ENCODE data around the gene ACYP1.
"Not testable (repeated sequence)": the region's sequence is repeated elsewhere in the genome, so short reads cannot be mapped to it uniquely, and the experiment has no call there.

The ACYP1 gene

GRCh38 chr14:75067765-75068164 is 3.9 kb upstream of the ACYP1 start:
- not testable (repeated sequence) for DNase-seq

DNA sequence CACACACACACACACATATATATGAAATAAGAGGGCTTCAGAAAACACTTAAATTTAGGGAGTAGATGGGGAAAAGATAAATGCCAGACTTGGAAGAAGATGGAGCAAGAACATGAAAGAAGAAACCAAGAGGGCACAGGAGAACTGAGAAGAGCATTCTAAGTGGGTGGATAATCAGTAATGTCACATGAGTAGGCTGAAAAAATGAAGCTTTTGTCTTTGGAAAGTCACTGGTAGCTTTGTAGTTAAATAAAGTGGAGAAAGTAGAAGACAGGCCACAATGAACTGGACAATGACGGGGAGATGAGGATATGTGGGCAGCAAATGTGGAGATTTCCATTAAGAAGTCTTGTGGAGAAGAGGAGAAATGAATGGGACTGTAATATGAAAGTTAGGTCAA is 3.4 kb upstream of the ACYP1 start:
- DNase-seq: no peak

- no peak for DNase-seq
Observed at GRCh38 chr14:75066691-75067090, 2.9 kb upstream of the ACYP1 start.

- no peak for DNase-seq
Observed at GRCh38 chr14:75064205-75064567, 362 bp upstream of the ACYP1 start.

- no peak for DNase-seq
Observed at GRCh38 chr14:75063013-75063412, 811 bp downstream of the ACYP1 start.

DNA sequence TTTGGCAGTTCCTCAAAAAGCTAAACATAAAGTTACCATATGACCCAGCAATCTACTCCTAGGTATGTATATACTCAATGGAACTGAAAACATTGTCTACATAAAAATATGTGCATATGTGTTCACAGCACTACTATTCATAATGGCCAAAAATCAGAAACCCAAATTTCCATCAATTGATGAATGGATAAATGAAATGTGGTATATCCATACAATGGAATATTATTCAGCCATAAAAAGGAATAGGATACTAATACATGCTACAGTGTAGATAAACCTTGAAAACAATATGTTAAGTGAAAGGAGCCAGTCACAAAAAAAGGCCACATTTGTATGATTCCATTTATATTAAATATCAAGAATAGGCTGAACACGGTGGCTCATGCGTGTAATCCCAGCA is 3.4 kb downstream of the ACYP1 start:
- no peak for DNase-seq

DNA sequence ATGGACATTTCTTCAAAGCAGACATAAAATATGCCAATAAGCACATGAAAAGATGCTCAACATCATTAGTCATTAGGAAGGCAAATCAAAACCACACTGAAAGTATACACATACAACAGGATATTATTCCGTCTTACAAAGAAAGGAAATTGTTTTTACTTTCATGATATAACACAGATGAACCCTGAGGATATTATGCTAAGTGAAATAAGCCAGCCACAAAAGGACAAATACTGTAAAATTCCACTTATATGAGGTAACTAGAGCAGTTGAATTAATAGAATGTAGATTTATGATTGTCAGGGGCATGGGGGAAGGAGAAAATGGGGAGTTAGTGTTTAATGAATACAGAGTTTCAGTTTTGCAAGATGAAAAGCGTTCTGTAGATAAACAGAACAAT is 4.2 kb downstream of the ACYP1 start:
- no peak for DNase-seq

- no peak for DNase-seq
Observed at GRCh38 chr14:75054421-75054820, 9.4 kb downstream of the ACYP1 start.

DNA sequence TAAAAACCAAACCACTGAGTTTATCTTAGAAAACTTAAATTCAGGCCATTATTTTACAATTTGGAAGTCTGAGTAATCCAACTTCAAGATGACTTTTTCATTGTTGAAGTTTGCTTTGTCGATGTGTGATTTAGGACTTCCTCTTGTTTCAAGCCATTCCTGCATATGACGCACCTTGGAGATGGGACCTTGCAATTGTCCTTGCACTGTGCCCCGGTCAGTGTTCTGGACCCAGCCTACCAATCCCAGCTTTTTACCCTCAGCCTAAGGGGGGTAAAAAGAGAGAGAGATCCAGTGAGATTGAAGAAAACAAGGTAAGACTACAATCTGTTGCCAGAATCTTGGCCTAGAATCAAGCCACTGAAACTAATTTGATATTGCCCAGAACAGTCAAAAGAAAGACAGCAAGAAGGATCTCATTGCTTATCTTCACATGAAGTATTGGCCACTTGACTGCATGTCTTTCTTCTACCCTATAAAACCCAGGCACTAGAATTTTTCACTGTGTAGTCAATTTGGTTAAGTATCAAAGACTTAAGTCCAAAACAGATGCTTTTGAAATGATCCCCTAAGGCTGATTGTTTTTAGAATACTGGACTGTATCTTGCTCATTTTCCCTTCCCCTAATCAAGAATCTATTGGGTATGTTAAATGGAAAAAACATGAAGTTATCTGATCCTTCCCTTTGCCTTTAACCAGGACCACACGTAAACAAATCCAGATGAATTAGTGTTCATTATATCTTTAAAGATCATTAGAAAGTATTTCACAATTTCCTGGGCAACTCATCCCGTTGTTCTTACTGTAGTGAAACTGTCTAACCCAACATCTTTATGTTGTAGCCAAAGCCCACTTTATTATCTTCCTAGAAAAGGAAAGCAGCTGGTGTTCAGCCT is 10.2 kb downstream of the ACYP1 start:
- DNase-seq: no peak

- no peak for DNase-seq
Observed at GRCh38 chr14:75051556-75051899, 12.3 kb downstream of the ACYP1 start.

- peak; percentile 87 for DNase-seq
Observed at GRCh38 chr14:75050852-75051555, 12.8 kb downstream of the ACYP1 start, which contains the start of gene MLH3. TSS of gene MLH3 (minus strand) at chr14:75051467. CDS start at chr14:75049655, 1,812 bp downstream.

DNA sequence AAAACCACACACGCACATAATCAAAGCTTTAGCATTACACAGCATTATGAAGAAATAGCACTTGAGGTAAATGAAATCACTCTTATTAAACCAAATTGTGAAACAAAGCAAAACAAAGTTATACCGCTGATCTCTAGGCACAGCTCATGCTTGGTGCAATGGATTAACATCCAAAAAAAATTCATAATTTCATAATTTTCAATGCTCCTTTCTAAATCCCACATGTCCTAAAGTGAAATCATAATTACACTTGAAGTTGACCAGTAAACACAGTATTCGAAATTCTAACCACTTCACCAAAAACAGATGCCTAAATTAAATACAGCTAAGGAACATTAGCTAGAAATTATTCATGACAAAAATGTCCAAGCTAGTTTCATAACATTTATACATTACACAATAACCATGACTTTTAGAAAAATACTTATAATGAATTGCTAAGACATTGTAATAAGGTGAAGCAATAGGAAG is 14.1 kb downstream of the ACYP1 start:
- DNase-seq: no peak

DNA sequence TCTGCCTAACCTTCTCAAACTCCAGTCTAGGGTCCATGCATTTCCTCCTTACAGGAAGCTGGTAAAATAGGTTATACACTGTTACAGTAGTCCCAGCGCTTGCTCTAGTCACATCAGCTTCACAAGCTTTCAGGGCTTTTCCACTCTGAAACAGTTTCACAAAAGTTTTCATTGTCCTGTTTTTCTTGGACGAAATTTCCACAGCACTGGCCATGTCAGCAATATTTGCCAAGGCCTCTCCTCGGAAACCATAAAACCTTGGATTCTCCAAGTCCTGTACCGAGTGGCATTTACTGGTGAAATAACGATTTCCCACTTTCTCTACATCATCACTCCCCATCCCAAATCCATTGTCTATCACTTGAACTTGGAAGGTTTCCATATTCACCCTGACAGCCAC is 14.7 kb downstream of the ACYP1 start:
- DNase-seq: no peak

- no peak for DNase-seq
Observed at GRCh38 chr14:75048101-75048500, 15.7 kb downstream of the ACYP1 start.

DNA sequence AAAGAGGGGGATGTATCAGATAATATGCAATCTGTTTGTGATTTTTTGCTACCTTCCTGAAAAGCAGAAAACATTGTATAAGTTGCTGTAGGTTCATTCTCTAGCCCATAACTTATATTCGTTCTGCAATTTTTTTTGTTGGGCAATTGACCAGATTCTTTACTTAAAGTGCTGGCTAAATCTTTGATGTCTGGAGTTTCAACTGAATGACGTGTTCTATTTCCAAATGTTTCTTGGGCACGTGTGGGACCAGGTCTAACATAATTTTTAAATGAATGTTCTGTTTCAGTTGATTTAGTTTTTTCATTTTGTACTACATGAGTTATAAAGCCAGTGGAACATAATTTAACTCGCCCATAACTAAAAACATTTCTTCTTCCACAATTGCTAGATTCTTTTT is 16.3 kb downstream of the ACYP1 start:
- DNase-seq: no peak

DNA sequence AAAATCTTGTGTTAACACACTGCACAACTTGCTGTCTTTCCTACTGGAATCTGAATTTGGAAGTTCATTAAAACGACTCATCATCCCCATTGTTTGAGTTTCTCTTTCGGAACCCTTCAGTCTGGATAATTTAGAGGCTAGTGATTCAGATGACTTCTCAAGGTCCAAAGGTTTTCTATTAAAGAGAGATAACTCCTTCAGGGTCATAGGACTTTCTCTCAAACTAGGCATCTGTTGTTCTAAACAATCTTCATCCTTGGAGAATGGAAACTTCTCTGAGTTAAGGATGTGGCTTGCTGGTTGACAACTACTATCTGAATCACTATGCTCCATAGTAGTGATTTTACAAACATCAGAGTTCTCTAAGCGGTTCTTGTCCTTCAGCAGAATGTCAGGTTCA is 16.9 kb downstream of the ACYP1 start:
- no peak for DNase-seq

GRCh38 chr14:75046275-75046674 is 17.5 kb downstream of the ACYP1 start:
- no peak for DNase-seq

- DNase-seq: no peak
Observed at GRCh38 chr14:75044752-75045151, 19.1 kb downstream of the ACYP1 start.

GRCh38 chr14:75044322-75044721 is 19.5 kb downstream of the ACYP1 start:
- no peak for DNase-seq

DNA sequence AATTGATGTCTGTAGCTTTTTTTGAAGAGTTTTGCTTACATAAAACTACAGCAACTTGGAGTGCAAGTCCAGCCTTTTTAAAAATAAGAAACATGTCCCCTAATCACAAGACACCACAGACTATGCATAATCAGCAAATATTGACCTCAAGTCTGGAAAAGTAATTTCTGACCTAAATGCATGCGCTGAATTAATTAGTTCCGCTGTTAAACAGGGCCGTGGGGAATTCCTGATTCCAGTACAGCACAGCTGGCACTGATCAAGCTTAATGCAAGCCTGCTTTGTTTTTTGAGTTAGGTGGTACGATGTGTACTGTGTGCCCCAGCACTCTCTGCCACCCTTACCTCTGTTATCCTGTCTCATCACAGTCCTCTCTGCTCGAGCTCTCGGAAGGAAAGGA is 21.8 kb downstream of the ACYP1 start:
- no peak for DNase-seq

DNA sequence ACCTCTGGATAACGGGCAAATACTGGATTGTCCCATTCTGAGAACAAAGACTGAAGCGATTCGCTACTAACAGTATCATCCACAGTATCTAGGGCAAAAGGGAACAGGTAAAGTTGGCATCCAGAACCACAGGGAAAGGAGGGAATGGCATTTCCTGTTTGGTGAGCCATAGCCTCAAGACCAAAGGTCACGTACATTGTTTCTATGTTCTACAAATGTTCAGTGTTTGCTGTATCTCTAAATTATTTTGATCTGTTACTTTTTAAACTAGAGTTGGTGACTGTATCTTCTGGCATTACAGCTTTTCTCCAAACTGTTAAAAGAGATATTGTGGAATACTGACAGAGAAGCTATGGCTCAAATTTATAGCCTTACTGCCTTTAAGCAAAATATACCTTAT is 22.2 kb downstream of the ACYP1 start:
- DNase-seq: no peak

DNA sequence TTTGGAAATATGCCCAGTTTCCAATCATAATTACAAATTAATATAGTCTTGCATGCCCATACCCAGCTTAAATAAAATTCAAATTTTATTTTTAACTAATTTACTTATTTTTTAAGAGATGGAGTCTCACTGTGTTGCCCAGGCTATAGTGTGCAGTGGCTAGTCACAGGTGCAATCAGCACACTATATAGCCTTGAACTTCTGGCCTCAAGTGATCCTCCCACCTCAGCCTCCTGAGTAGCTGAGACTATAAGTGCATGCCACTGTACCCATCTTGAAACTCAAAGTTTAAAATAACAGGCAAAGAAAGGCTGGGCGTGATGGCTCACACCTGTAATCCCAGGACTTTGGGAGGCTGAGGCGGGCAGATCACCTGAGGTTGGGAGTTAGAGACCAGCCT is 22.9 kb downstream of the ACYP1 start:
- DNase-seq: no peak

DNA sequence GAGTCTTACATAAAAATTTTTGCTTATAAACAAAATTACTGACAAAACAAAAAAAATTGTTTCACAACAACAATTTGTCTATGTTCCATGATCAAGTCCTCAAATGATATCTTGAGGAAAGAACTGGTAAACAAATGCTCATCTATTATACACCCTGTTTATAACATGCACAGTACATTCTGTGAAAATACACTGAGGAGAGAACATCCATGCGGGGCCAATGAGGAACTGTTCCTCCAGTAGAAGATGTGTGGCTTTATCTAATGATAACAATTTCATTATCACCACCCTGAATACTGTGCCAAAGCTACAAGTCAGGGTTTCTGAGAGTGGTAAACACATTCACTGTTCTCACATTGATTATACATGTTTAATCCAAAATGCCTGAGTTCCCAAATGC is 23.3 kb downstream of the ACYP1 start:
- no peak for DNase-seq

DNA sequence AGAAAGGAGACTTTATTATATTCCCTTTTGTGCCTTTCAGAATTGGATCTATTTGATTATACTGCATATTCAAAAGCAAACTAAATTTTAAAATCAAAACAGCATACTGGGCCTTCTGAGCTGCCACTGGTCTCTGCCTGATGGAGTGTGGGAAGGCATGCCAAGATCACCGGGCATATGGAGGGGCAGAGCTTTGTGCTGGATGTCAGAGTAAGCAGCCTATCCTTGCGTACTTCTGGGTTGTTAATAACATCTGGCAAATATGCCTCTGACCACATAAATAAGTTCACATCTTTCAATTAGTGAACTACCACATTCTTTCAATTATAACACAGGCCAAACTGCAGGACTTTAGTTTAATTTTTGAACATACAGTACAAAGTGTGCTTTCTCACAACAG is 30.9 kb downstream of the ACYP1 start:
- DNase-seq: no peak

Data from stimulated activated CD8-positive, alpha-beta memory T cell treated with anti-CD3 and anti-CD28 coated beads, Interleukin-4, amount 100 ng/mL, for 48 hours (primary cell).